Fibroblast of lung (primary cell): Measurements from ENCODE around the gene KSR2. TPM values are rescaled to one million over a fixed set of nuclear protein-coding genes. Genes with fewer than 3 reads are reported as not detected.

Source experiments
- DNase-seq, 2 donors: peaks; one replicate each; pipeline versions ENCODE4 v3.0.0 to v3.0.0-alpha.2; 2010; ENCODE audit warnings: low read depth in 2 of 2
- H2AFZ ChIP-seq: 2 replicates; pipeline ENCODE4 v1.5.1; 2012; ENCODE audit warnings: low read length, control low read depth, inconsistent platforms
- H3K27ac ChIP-seq: 2 replicates; pipeline ENCODE4 v1.5.1; 2011; ENCODE audit warnings: low read length, control low read depth; ENCODE audit not compliant: insufficient read depth
- H3K27me3 ChIP-seq: 2 replicates; pipeline ENCODE4 v1.5.1; 2011; ENCODE audit warnings: mild to moderate bottlenecking, low read length; ENCODE audit not compliant: control insufficient read depth, insufficient read depth
- H3K36me3 ChIP-seq: 2 replicates; pipeline ENCODE4 v1.5.1; 2011; ENCODE audit warnings: low read length; ENCODE audit not compliant: control insufficient read depth, insufficient read depth
- H3K4me1 ChIP-seq: 2 replicates; pipeline ENCODE4 v1.5.1; 2011; ENCODE audit warnings: low read length; ENCODE audit not compliant: control insufficient read depth, insufficient read depth; ENCODE audit errors: extremely low read depth
- H3K4me2 ChIP-seq: 2 replicates; pipeline ENCODE4 v1.5.1; 2011; ENCODE audit warnings: low read length, control low read depth; ENCODE audit not compliant: insufficient read depth; ENCODE audit errors: extremely low read depth
- H3K4me3 ChIP-seq, 4 experiments: fragments of 200-600 bp in 1 of 4; sonication (generic) in 1 of 4; replicated peaks in 1 of 4; 2 replicates each; pipeline ENCODE4 v1.5.1; 2011 to 2016; ENCODE audit warnings: low read length in 4 of 4, low read depth in 3 of 4, mild to moderate bottlenecking in 3 of 4, control low read depth in 2 of 4, inconsistent platforms in 1 of 4, mixed read lengths in 1 of 4; ENCODE audit not compliant: insufficient read depth in 1 of 4; ENCODE audit errors: control extremely low read depth in 1 of 4
- H3K79me2 ChIP-seq: 2 replicates; pipeline ENCODE4 v1.5.1; 2012; ENCODE audit warnings: mild to moderate bottlenecking, low read length, inconsistent platforms; ENCODE audit not compliant: control insufficient read depth, insufficient read depth
- H3K9ac ChIP-seq: 2 replicates; pipeline ENCODE4 v1.5.1; 2011; ENCODE audit warnings: mild to moderate bottlenecking, low read length, control low read depth; ENCODE audit not compliant: insufficient read depth
- H3K9me3 ChIP-seq: 2 replicates; pipeline ENCODE4 v1.5.1; 2012; ENCODE audit warnings: low read depth, low read length; ENCODE audit not compliant: control insufficient read depth, insufficient read depth
- H4K20me1 ChIP-seq: 2 replicates; pipeline ENCODE4 v1.5.1; 2011; ENCODE audit warnings: low read length; ENCODE audit not compliant: control insufficient read depth, insufficient read depth; ENCODE audit errors: extremely low read depth
- CTCF ChIP-seq, 2 donors: IDR thresholded peaks in 1 of 2; conservative IDR thresholded peaks in 1 of 2; 1 replicate in 1 of 2; 2 replicates in 1 of 2; pipeline ENCODE4 v1.5.1; 2011 to 2012; ENCODE audit warnings: low read length in 2 of 2, control low read depth in 1 of 2, inconsistent platforms in 1 of 2, low read depth in 1 of 2, mild to moderate bottlenecking in 1 of 2
- EZH2 ChIP-seq: IDR thresholded peaks from 2 replicates; pipeline ENCODE4 v1.5.1; 2012; ENCODE audit warnings: low read length, control low read depth, mild to moderate bottlenecking; ENCODE audit errors: missing control alignments
- polyA plus RNA-seq, 2 donors: library from polyadenylated mRNA; depleted of rRNA in 1 of 2; stranded (reverse) in 1 of 2; unstranded in 1 of 2; fragments of >200 nt; gene quantifications; 2 replicates each; pipeline ENCODE4 v1.2.1, GENCODE V29; 2011 to 2012; ENCODE audit warnings: missing spikeins in 1 of 2
- total RNA-seq: library from RNA; depleted of rRNA; stranded (reverse); fragments of >200 nt; gene quantifications from 2 replicates; pipeline ENCODE4 v1.2.1, GENCODE V29; 2014

KSR2 gene
- total and polyA plus RNA-seq, 2 donors (not counting 1 experiment from before 2014, with no cell fraction given), result not detected

- Histone ChIP-seq H3K9ac (no peak overlapping the region), H3K4me2 (no peak overlapping the region), H2AFZ (no peak overlapping the region), H3K79me2 (no peaks in the 10 kb centered on the region), H3K36me3 (no peaks in the 10 kb centered on the region), H3K27me3 (no peaks in the 10 kb centered on the region), H4K20me1 (peaks cover 2% of the 10 kb centered on the region), H3K4me1 (peaks cover 10% of the 10 kb centered on the region), H3K4me3 (no peak overlapping the region), H3K9me3 (no peaks in the 10 kb centered on the region), H3K27ac (no peak overlapping the region)
- no peak for TF ChIP-seq CTCF (conservative IDR thresholded peaks at IDR 0.05 in 1 of 2, IDR thresholded peaks at IDR 0.05 in 1 of 2; ENCODE audit: low read depth in 1 of 2, low read length in 2 of 2)
- no peak for TF ChIP-seq EZH2
- no peak for DNase-seq
These were observed 284.3 kb downstream of the KSR2 start for GRCh38 chr12:117684471-117684870.

- H3K4me3 ChIP-seq, result no peak overlapping the region
- H3K27me3 ChIP-seq, result no peaks in the 10 kb centered on the region
- H3K4me2 ChIP-seq, result no peak overlapping the region
- peak in 1 of 2 donors; percentile 67 for DNase-seq
- H3K9me3 ChIP-seq, result no peaks in the 10 kb centered on the region
- no peak for TF ChIP-seq EZH2
- no peak for TF ChIP-seq CTCF (conservative IDR thresholded peaks at IDR 0.05 in 1 of 2, IDR thresholded peaks at IDR 0.05 in 1 of 2; ENCODE audit: low read depth in 1 of 2, low read length in 2 of 2)
- H3K79me2 ChIP-seq, result no peaks in the 10 kb centered on the region
- H3K9ac ChIP-seq, result no peak overlapping the region
- H4K20me1 ChIP-seq, result no peaks in the 10 kb centered on the region
- no peaks in the 10 kb centered on the region for H3K36me3 ChIP-seq
- H2AFZ ChIP-seq, result no peak overlapping the region
- no peak overlapping the region for H3K27ac ChIP-seq
- peaks cover 2% of the 10 kb centered on the region for H3K4me1 ChIP-seq
These were observed 288.5 kb downstream of the KSR2 start for GRCh38 chr12:117680312-117680711.

GRCh38 chr12:117679776-117680175 is 289.0 kb downstream of the KSR2 start:
- Histone ChIP-seq H3K4me3 (no peak overlapping the region), H3K27ac (no peak overlapping the region), H3K4me1 (no peaks in the 10 kb centered on the region), H4K20me1 (no peaks in the 10 kb centered on the region), H3K36me3 (no peaks in the 10 kb centered on the region), H2AFZ (no peak overlapping the region), H3K27me3 (no peaks in the 10 kb centered on the region), H3K79me2 (no peaks in the 10 kb centered on the region), H3K9ac (no peak overlapping the region), H3K4me2 (no peak overlapping the region), H3K9me3 (no peaks in the 10 kb centered on the region)
- TF ChIP-seq EZH2 (no peak), CTCF (conservative IDR thresholded peaks at IDR 0.05 in 1 of 2, IDR thresholded peaks at IDR 0.05 in 1 of 2; ENCODE audit: low read depth in 1 of 2, low read length in 2 of 2) (no peak)
- peak in 1 of 2 donors; percentile 55 for DNase-seq
